Fibroblast of lung (primary cell): Measurements from ENCODE around the gene ENOX1. TPM values are rescaled to one million over a fixed set of nuclear protein-coding genes. Genes with fewer than 3 reads are reported as not detected.

ENCODE experiments used
- DNase-seq, 2 donors: peaks; one replicate each; pipeline versions ENCODE4 v3.0.0 to v3.0.0-alpha.2; 2010; ENCODE audit warnings: low read depth in 2 of 2
- H2AFZ ChIP-seq: 2 replicates; pipeline ENCODE4 v1.5.1; 2012; ENCODE audit warnings: low read length, control low read depth, inconsistent platforms
- H3K27ac ChIP-seq: 2 replicates; pipeline ENCODE4 v1.5.1; 2011; ENCODE audit warnings: low read length, control low read depth; ENCODE audit not compliant: insufficient read depth
- H3K27me3 ChIP-seq: 2 replicates; pipeline ENCODE4 v1.5.1; 2011; ENCODE audit warnings: mild to moderate bottlenecking, low read length; ENCODE audit not compliant: control insufficient read depth, insufficient read depth
- H3K36me3 ChIP-seq: 2 replicates; pipeline ENCODE4 v1.5.1; 2011; ENCODE audit warnings: low read length; ENCODE audit not compliant: control insufficient read depth, insufficient read depth
- H3K4me1 ChIP-seq: 2 replicates; pipeline ENCODE4 v1.5.1; 2011; ENCODE audit warnings: low read length; ENCODE audit not compliant: control insufficient read depth, insufficient read depth; ENCODE audit errors: extremely low read depth
- H3K4me2 ChIP-seq: 2 replicates; pipeline ENCODE4 v1.5.1; 2011; ENCODE audit warnings: low read length, control low read depth; ENCODE audit not compliant: insufficient read depth; ENCODE audit errors: extremely low read depth
- H3K4me3 ChIP-seq, 4 experiments: fragments of 200-600 bp in 1 of 4; sonication (generic) in 1 of 4; replicated peaks in 1 of 4; 2 replicates each; pipeline ENCODE4 v1.5.1; 2011 to 2016; ENCODE audit warnings: low read length in 4 of 4, low read depth in 3 of 4, mild to moderate bottlenecking in 3 of 4, control low read depth in 2 of 4, inconsistent platforms in 1 of 4, mixed read lengths in 1 of 4; ENCODE audit not compliant: insufficient read depth in 1 of 4; ENCODE audit errors: control extremely low read depth in 1 of 4
- H3K79me2 ChIP-seq: 2 replicates; pipeline ENCODE4 v1.5.1; 2012; ENCODE audit warnings: mild to moderate bottlenecking, low read length, inconsistent platforms; ENCODE audit not compliant: control insufficient read depth, insufficient read depth
- H3K9ac ChIP-seq: 2 replicates; pipeline ENCODE4 v1.5.1; 2011; ENCODE audit warnings: mild to moderate bottlenecking, low read length, control low read depth; ENCODE audit not compliant: insufficient read depth
- H3K9me3 ChIP-seq: 2 replicates; pipeline ENCODE4 v1.5.1; 2012; ENCODE audit warnings: low read depth, low read length; ENCODE audit not compliant: control insufficient read depth, insufficient read depth
- H4K20me1 ChIP-seq: 2 replicates; pipeline ENCODE4 v1.5.1; 2011; ENCODE audit warnings: low read length; ENCODE audit not compliant: control insufficient read depth, insufficient read depth; ENCODE audit errors: extremely low read depth
- CTCF ChIP-seq, 2 donors: IDR thresholded peaks in 1 of 2; conservative IDR thresholded peaks in 1 of 2; 1 replicate in 1 of 2; 2 replicates in 1 of 2; pipeline ENCODE4 v1.5.1; 2011 to 2012; ENCODE audit warnings: low read length in 2 of 2, control low read depth in 1 of 2, inconsistent platforms in 1 of 2, low read depth in 1 of 2, mild to moderate bottlenecking in 1 of 2
- EZH2 ChIP-seq: IDR thresholded peaks from 2 replicates; pipeline ENCODE4 v1.5.1; 2012; ENCODE audit warnings: low read length, control low read depth, mild to moderate bottlenecking; ENCODE audit errors: missing control alignments
- polyA plus RNA-seq, 2 donors: library from polyadenylated mRNA; depleted of rRNA in 1 of 2; stranded (reverse) in 1 of 2; unstranded in 1 of 2; fragments of >200 nt; gene quantifications; 2 replicates each; pipeline ENCODE4 v1.2.1, GENCODE V29; 2011 to 2012; ENCODE audit warnings: missing spikeins in 1 of 2
- total RNA-seq: library from RNA; depleted of rRNA; stranded (reverse); fragments of >200 nt; gene quantifications from 2 replicates; pipeline ENCODE4 v1.2.1, GENCODE V29; 2014

ENOX1 gene
- total and polyA plus RNA-seq, 2 donors (not counting 1 experiment from before 2014, with no cell fraction given), result 3.5 to 7.6 TPM

- no peaks in the 10 kb centered on the region for H3K79me2 ChIP-seq
- no peaks in the 10 kb centered on the region for H3K4me1 ChIP-seq
- no peak for TF ChIP-seq CTCF (conservative IDR thresholded peaks at IDR 0.05 in 1 of 2, IDR thresholded peaks at IDR 0.05 in 1 of 2; ENCODE audit: low read depth in 1 of 2, low read length in 2 of 2)
- TF ChIP-seq EZH2, result no peak
- no peak overlapping the region for H3K4me2 ChIP-seq
- no peaks in the 10 kb centered on the region for H4K20me1 ChIP-seq
- H3K9ac ChIP-seq, result no peak overlapping the region
- H2AFZ ChIP-seq, result no peak overlapping the region
- H3K27me3 ChIP-seq, result no peaks in the 10 kb centered on the region
- no peaks in the 10 kb centered on the region for H3K9me3 ChIP-seq
- H3K36me3 ChIP-seq, result no peaks in the 10 kb centered on the region
- no peak overlapping the region for H3K27ac ChIP-seq
- no peak overlapping the region for H3K4me3 ChIP-seq
- peak; percentile 46 to 77 for DNase-seq
These were observed 264.0 kb downstream of the ENOX1 start for GRCh38 chr13:43522788-43523187.

- no peak overlapping the region for H3K4me2 ChIP-seq
- no peak overlapping the region for H3K4me3 ChIP-seq
- no peak for TF ChIP-seq EZH2
- no peak for TF ChIP-seq CTCF (conservative IDR thresholded peaks at IDR 0.05 in 1 of 2, IDR thresholded peaks at IDR 0.05 in 1 of 2; ENCODE audit: low read depth in 1 of 2, low read length in 2 of 2)
- no peak for DNase-seq
- no peaks in the 10 kb centered on the region for H3K79me2 ChIP-seq
- no peak overlapping the region for H3K9ac ChIP-seq
- no peaks in the 10 kb centered on the region for H3K9me3 ChIP-seq
- no peaks in the 10 kb centered on the region for H3K4me1 ChIP-seq
- no peaks in the 10 kb centered on the region for H3K36me3 ChIP-seq
- H3K27ac ChIP-seq, result no peak overlapping the region
- no peaks in the 10 kb centered on the region for H3K27me3 ChIP-seq
- no peak overlapping the region for H2AFZ ChIP-seq
- no peaks in the 10 kb centered on the region for H4K20me1 ChIP-seq
These were observed 266.4 kb downstream of the ENOX1 start for GRCh38 chr13:43520351-43520750.

- Histone ChIP-seq H3K9me3 (no peaks in the 10 kb centered on the region), H3K27ac (no peak overlapping the region), H3K79me2 (no peaks in the 10 kb centered on the region), H3K27me3 (no peaks in the 10 kb centered on the region), H2AFZ (no peak overlapping the region), H3K4me2 (no peak overlapping the region), H3K4me3 (no peak overlapping the region), H4K20me1 (no peaks in the 10 kb centered on the region), H3K4me1 (no peaks in the 10 kb centered on the region), H3K36me3 (no peaks in the 10 kb centered on the region), H3K9ac (no peak overlapping the region)
- TF ChIP-seq EZH2 (no peak), CTCF (conservative IDR thresholded peaks at IDR 0.05 in 1 of 2, IDR thresholded peaks at IDR 0.05 in 1 of 2; ENCODE audit: low read depth in 1 of 2, low read length in 2 of 2) (no peak)
- no peak for DNase-seq
These were observed 267.9 kb downstream of the ENOX1 start for GRCh38 chr13:43518833-43519232.
